ENCODE measurements around the gene TNFRSF6B. TPM values are rescaled to one million over a fixed set of nuclear protein-coding genes. Genes with fewer than 3 reads are reported as not detected.

The TNFRSF6B gene
- total and polyA plus RNA-seq, 2 donors (not counting 1 experiment from before 2014, with no cell fraction given): 3.8 to 35.2 TPM

DNA sequence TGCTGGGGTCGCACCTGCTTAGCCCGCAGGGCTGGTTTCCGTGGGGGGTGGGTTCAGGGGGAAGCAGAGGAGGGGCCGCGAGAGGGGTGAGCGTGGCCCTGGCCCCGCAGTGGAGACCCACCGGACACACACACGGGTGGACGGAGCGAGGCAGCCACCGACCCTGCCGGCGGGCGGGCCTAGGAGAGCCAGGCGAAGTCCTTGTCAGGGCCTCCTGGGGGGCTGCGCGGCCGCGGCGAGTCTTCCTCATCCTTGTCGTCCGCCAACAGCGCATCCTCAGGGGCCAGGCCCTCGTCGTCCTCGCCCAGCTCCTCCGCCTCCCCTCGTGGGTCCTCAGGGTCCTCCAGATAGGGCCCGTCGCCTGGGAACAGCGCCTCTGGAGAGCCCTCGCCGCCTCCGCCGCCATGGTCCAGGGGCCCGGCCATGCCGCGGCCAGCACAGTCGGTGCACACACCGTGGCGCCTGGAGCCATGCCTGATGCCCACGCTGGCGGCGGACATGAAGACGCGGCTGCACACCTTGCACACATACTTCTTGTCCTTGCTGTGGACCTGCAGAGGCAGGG is 50.4 kb downstream of the TNFRSF6B start:
- H3K9me3 ChIP-seq (ENCODE audit: control insufficient read depth, insufficient read depth, low read depth, low read length): no peaks in the 10 kb centered on the region
- no peaks in the 10 kb centered on the region for H3K4me1 ChIP-seq (ENCODE audit: control insufficient read depth, extremely low read depth, insufficient read depth, low read length)
- H3K4me2 ChIP-seq (ENCODE audit: extremely low read depth, insufficient read depth, low read length): no peak overlapping the region
- no peak for DNase-seq (ENCODE audit: low read depth in 2 of 2)
- no peak overlapping the region for H3K4me3 ChIP-seq (replicated peaks in 1 of 4; ENCODE audit: control extremely low read depth in 1 of 4, insufficient read depth in 1 of 4, low read depth in 3 of 4, low read length in 4 of 4)
- H3K27ac ChIP-seq (ENCODE audit: insufficient read depth, low read length): no peak overlapping the region
- H3K27me3 ChIP-seq (ENCODE audit: control insufficient read depth, insufficient read depth, low read length): no peaks in the 10 kb centered on the region
- H3K79me2 ChIP-seq (ENCODE audit: control insufficient read depth, insufficient read depth, low read length): no peaks in the 10 kb centered on the region
- H2AFZ ChIP-seq (ENCODE audit: low read length): no peak overlapping the region
- H3K36me3 ChIP-seq (ENCODE audit: control insufficient read depth, insufficient read depth, low read length): peaks cover 13% of the 10 kb centered on the region
- TF ChIP-seq EZH2 (IDR thresholded peaks at IDR 0.05; ENCODE audit: low read length, missing control alignments): no peak
- TF ChIP-seq, protein P1, sequence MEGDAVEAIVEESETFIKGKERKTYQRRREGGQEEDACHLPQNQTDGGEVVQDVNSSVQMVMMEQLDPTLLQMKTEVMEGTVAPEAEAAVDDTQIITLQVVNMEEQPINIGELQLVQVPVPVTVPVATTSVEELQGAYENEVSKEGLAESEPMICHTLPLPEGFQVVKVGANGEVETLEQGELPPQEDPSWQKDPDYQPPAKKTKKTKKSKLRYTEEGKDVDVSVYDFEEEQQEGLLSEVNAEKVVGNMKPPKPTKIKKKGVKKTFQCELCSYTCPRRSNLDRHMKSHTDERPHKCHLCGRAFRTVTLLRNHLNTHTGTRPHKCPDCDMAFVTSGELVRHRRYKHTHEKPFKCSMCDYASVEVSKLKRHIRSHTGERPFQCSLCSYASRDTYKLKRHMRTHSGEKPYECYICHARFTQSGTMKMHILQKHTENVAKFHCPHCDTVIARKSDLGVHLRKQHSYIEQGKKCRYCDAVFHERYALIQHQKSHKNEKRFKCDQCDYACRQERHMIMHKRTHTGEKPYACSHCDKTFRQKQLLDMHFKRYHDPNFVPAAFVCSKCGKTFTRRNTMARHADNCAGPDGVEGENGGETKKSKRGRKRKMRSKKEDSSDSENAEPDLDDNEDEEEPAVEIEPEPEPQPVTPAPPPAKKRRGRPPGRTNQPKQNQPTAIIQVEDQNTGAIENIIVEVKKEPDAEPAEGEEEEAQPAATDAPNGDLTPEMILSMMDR (conservative IDR thresholded peaks at IDR 0.05 in 1 of 2, IDR thresholded peaks at IDR 0.05 in 1 of 2; ENCODE audit: low read depth in 1 of 2, low read length in 2 of 2): no peak
- no peak overlapping the region for H3K9ac ChIP-seq (ENCODE audit: insufficient read depth, low read length)
- no peaks in the 10 kb centered on the region for H4K20me1 ChIP-seq (ENCODE audit: control insufficient read depth, extremely low read depth, insufficient read depth, low read length)

DNA sequence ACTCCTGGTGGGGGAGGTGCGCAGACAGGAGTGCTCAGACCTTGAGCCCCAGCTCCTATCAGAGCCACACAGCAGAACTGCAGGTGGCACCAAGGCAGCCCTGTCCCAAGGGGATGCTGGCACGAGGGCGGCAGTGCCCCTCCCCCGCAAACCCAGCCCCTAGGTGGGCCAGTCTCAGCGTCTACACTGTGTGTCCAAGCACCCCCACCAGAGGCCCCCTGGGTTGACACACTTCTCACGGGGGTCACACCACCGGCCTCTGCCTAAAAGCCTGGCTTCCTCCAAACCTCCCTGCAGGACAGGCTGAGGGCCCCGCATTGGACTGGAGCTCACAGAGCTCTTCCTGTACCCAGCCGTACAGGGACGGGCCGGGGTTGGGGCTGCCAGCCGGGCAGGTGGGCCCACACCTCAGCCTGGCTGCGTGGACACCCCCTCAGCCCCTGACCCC is 51.2 kb downstream of the TNFRSF6B start:
- no peak overlapping the region for H3K27ac ChIP-seq (ENCODE audit: insufficient read depth, low read length)
- peaks cover 5% of the 10 kb centered on the region for H3K36me3 ChIP-seq (ENCODE audit: control insufficient read depth, insufficient read depth, low read length)
- H3K9ac ChIP-seq (ENCODE audit: insufficient read depth, low read length): no peak overlapping the region
- H3K79me2 ChIP-seq (ENCODE audit: control insufficient read depth, insufficient read depth, low read length): no peaks in the 10 kb centered on the region
- H3K9me3 ChIP-seq (ENCODE audit: control insufficient read depth, insufficient read depth, low read depth, low read length): no peaks in the 10 kb centered on the region
- no peaks in the 10 kb centered on the region for H3K4me1 ChIP-seq (ENCODE audit: control insufficient read depth, extremely low read depth, insufficient read depth, low read length)
- no peak for DNase-seq (ENCODE audit: low read depth in 2 of 2)
- H4K20me1 ChIP-seq (ENCODE audit: control insufficient read depth, extremely low read depth, insufficient read depth, low read length): no peaks in the 10 kb centered on the region
- no peaks in the 10 kb centered on the region for H3K27me3 ChIP-seq (ENCODE audit: control insufficient read depth, insufficient read depth, low read length)
- TF ChIP-seq, protein P1 (conservative IDR thresholded peaks at IDR 0.05 in 1 of 2, IDR thresholded peaks at IDR 0.05 in 1 of 2; ENCODE audit: low read depth in 1 of 2, low read length in 2 of 2): no peak
- no peak overlapping the region for H3K4me2 ChIP-seq (ENCODE audit: extremely low read depth, insufficient read depth, low read length)
- H2AFZ ChIP-seq (ENCODE audit: low read length): no peak overlapping the region
- no peak overlapping the region for H3K4me3 ChIP-seq (replicated peaks in 1 of 4; ENCODE audit: control extremely low read depth in 1 of 4, insufficient read depth in 1 of 4, low read depth in 3 of 4, low read length in 4 of 4)

Other genes starting within 250 kb of the TNFRSF6B start
- gene KCNQ2, start 224.0 kb upstream of the TNFRSF6B start, total RNA-seq: not detected in 2 replicates
- gene KCNQ2, start 224.0 kb upstream of the TNFRSF6B start, polyA plus RNA-seq: not detected in 2 replicates
- gene EEF1A2, start 197.6 kb upstream of the TNFRSF6B start, total RNA-seq: 1.7 and 2.6 TPM in 2 replicates
- 0.16 and 0.46 TPM in 2 replicates for gene EEF1A2, start 197.6 kb upstream of the TNFRSF6B start, polyA plus RNA-seq
- gene PPDPF, start 175.9 kb upstream of the TNFRSF6B start, total RNA-seq: 39.5 and 58.0 TPM in 2 replicates
- 29.7 and 34.0 TPM in 2 replicates for gene PPDPF, start 175.9 kb upstream of the TNFRSF6B start, polyA plus RNA-seq
- under 0.01 and 0.17 TPM in 2 replicates for gene PTK6, start 159.3 kb upstream of the TNFRSF6B start, total RNA-seq
- not detected in 2 replicates for gene PTK6, start 159.3 kb upstream of the TNFRSF6B start, polyA plus RNA-seq
- not detected in 2 replicates for gene SRMS, start 148.9 kb upstream of the TNFRSF6B start, total RNA-seq
- gene SRMS, start 148.9 kb upstream of the TNFRSF6B start, polyA plus RNA-seq: not detected in 2 replicates
- 1.0 and 1.7 TPM in 2 replicates for gene FNDC11, start 142.5 kb upstream of the TNFRSF6B start, total RNA-seq
- 0.18 and 0.22 TPM in 2 replicates for gene FNDC11, start 142.5 kb upstream of the TNFRSF6B start, polyA plus RNA-seq
- gene HELZ2, start 122.4 kb upstream of the TNFRSF6B start, total RNA-seq: 40.6 and 47.6 TPM in 2 replicates
- 3.3 and 6.2 TPM in 2 replicates for gene HELZ2, start 122.4 kb upstream of the TNFRSF6B start, polyA plus RNA-seq
- 7.4 and 10.9 TPM in 2 replicates for gene GMEB2, start 69.6 kb upstream of the TNFRSF6B start, total RNA-seq
- 6.3 and 7.9 TPM in 2 replicates for gene GMEB2, start 69.6 kb upstream of the TNFRSF6B start, polyA plus RNA-seq
- gene STMN3, start 43.2 kb upstream of the TNFRSF6B start, total RNA-seq: 16.4 and 34.3 TPM in 2 replicates
- 3.7 and 27.4 TPM in 2 replicates for gene STMN3, start 43.2 kb upstream of the TNFRSF6B start, polyA plus RNA-seq
- gene RTEL1, start 38.3 kb upstream of the TNFRSF6B start, total RNA-seq: 8.5 and 12.4 TPM in 2 replicates
- 4.7 and 11.5 TPM in 2 replicates for gene RTEL1, start 38.3 kb upstream of the TNFRSF6B start, polyA plus RNA-seq
- 24.7 and 35.0 TPM in 2 replicates for gene ARFRP1, start 11.3 kb downstream of the TNFRSF6B start, total RNA-seq
- gene ARFRP1, start 11.3 kb downstream of the TNFRSF6B start, polyA plus RNA-seq: 32.2 and 34.6 TPM in 2 replicates
- 10.7 and 11.0 TPM in 2 replicates for gene ZGPAT, start 11.4 kb downstream of the TNFRSF6B start, total RNA-seq
- gene ZGPAT, start 11.4 kb downstream of the TNFRSF6B start, polyA plus RNA-seq: 7.6 and 8.7 TPM in 2 replicates
- gene LIME1, start 40.0 kb downstream of the TNFRSF6B start, total RNA-seq: 1.5 and 3.5 TPM in 2 replicates
- 0.68 and 0.90 TPM in 2 replicates for gene LIME1, start 40.0 kb downstream of the TNFRSF6B start, polyA plus RNA-seq
- 18.2 and 30.6 TPM in 2 replicates for gene SLC2A4RG, start 43.1 kb downstream of the TNFRSF6B start, total RNA-seq
- gene SLC2A4RG, start 43.1 kb downstream of the TNFRSF6B start, polyA plus RNA-seq: 17.5 and 27.1 TPM in 2 replicates
- gene ZBTB46, start 134.6 kb downstream of the TNFRSF6B start, total RNA-seq: 2.8 and 4.5 TPM in 2 replicates
- 0.53 and 0.96 TPM in 2 replicates for gene ZBTB46, start 134.6 kb downstream of the TNFRSF6B start, polyA plus RNA-seq
- gene ABHD16B, start 164.8 kb downstream of the TNFRSF6B start, total RNA-seq: not detected in 2 replicates
- not detected in 2 replicates for gene ABHD16B, start 164.8 kb downstream of the TNFRSF6B start, polyA plus RNA-seq
- 84.2 and 123 TPM in 2 replicates for gene TPD52L2, start 168.6 kb downstream of the TNFRSF6B start, total RNA-seq
- 212 and 227 TPM in 2 replicates for gene TPD52L2, start 168.6 kb downstream of the TNFRSF6B start, polyA plus RNA-seq
- 35.7 and 48.9 TPM in 2 replicates for gene DNAJC5, start 198.5 kb downstream of the TNFRSF6B start, total RNA-seq
- 29.2 and 29.6 TPM in 2 replicates for gene DNAJC5, start 198.5 kb downstream of the TNFRSF6B start, polyA plus RNA-seq

Measured in fibroblast of lung (primary cell).